PC-9 (cell line): ENCODE results near the gene FBXO10.
"Not testable (repeated sequence)": the region's sequence is repeated elsewhere in the genome, so short reads cannot be mapped to it uniquely, and the experiment has no call there.

ENCODE experiments used
- EZH2 ChIP-seq: fragments of 200-600 bp; sonication (generic); IDR thresholded peaks from 2 replicates; pipeline ENCODE4 v1.8.0; 2017; ENCODE audit warnings: antibody characterized with exemption, low read depth
- TF ChIP-seq, protein P1 (sequence below): fragments of 200-600 bp; sonication (generic); conservative IDR thresholded peaks from 2 replicates; pipeline ENCODE4 v1.6.1; 2017; ENCODE audit warnings: mixed run types, antibody characterized with exemption, mild to moderate bottlenecking, moderate library complexity

DNA sequence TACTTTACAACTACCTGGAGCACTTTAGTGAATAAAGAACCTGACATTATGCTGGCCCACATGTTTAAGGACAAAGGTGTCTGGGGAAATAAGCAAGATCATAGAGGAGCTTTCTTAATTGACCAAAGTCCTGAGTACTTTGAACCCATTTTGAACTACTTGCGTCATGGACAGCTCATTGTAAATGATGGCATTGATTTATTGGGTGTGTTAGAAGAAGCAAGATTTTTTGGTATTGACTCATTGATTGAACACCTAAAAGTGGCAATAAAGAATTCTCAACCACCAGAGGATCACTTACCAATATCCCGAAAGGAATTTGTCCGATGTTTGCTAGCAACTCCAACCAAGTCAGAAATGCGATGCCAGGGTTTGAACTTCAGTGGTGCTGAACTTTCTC lies 98.7 kb downstream of the FBXO10 start:
- TF ChIP-seq, protein P1, sequence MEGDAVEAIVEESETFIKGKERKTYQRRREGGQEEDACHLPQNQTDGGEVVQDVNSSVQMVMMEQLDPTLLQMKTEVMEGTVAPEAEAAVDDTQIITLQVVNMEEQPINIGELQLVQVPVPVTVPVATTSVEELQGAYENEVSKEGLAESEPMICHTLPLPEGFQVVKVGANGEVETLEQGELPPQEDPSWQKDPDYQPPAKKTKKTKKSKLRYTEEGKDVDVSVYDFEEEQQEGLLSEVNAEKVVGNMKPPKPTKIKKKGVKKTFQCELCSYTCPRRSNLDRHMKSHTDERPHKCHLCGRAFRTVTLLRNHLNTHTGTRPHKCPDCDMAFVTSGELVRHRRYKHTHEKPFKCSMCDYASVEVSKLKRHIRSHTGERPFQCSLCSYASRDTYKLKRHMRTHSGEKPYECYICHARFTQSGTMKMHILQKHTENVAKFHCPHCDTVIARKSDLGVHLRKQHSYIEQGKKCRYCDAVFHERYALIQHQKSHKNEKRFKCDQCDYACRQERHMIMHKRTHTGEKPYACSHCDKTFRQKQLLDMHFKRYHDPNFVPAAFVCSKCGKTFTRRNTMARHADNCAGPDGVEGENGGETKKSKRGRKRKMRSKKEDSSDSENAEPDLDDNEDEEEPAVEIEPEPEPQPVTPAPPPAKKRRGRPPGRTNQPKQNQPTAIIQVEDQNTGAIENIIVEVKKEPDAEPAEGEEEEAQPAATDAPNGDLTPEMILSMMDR, result not testable (repeated sequence)
- not testable (repeated sequence) for TF ChIP-seq EZH2
